Central memory CD4-positive, alpha-beta T cell (primary cell): Measurements from ENCODE around the gene AIMP2.
A peak's percentile ranks its signal among the peaks of the same experiment; 100 is the strongest.
"Not testable (repeated sequence)": the region's sequence is repeated elsewhere in the genome, so short reads cannot be mapped to it uniquely, and the experiment has no call there.

Experiments used
- DNase-seq: peaks from one replicate; pipeline ENCODE4 v3.0.0; 2022
- total RNA-seq, 3 experiments: gene quantifications; one replicate each; lab custom pipeline; 2026; lab: John Stamatoyannopoulos, UW

Gene AIMP2
- total RNA-seq, result 5.0 to 76.2 (median 11.3) reads per million in 3 experiments

DNA sequence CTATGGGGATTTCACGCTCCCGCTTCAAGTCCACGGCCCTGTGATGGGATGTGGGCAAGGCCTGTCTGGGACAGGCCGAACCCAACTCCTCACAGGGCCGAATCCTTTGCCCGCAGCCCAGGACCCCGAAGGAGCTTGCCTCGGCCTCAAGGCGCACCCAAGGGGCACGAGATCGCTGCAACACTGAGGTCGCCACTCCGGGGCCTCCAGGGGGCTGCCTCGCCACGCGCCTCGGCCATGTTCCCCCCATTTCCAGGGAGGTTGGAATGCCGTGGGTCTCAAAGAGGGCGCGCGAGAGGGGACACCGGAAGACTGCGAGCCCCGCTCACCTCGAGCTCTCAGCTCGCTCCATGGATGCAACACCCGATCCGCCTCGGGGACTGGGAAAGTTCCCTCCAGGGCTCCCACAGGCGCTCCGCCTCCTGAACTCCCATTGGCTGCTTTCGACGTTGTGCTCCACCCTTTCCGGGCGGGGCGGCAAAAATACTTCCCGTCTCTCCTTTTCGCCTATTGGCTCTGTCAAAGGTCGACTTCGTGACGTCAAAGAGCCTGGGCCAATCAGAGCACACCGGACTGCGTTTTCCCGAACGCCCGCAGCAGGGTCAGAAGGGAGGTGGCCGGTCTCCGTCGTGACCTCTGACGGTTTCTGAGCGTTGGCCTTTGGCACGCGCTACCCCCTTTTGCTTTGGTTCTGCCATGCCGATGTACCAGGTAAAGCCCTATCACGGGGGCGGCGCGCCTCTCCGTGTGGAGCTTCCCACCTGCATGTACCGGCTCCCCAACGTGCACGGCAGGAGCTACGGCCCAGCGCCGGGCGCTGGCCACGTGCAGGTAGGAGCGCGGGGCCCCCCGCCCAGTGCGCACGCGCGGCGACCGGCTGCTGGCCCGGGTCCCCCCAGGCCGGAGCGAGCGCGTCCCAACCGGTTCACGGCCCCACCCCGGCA is at the start of gene AIMP2, which contains the start of gene PMS2:
Gene AIMP2 (plus strand): TSS at position 605 of the 944 bp plus-strand sequence. CDS start 92 bp downstream, at position 697.
Gene PMS2 (minus strand): TSS at position 382 of the 944 bp plus-strand sequence. CDS start 30 bp downstream, at position 352.
- peak; percentile 94 for DNase-seq

DNA sequence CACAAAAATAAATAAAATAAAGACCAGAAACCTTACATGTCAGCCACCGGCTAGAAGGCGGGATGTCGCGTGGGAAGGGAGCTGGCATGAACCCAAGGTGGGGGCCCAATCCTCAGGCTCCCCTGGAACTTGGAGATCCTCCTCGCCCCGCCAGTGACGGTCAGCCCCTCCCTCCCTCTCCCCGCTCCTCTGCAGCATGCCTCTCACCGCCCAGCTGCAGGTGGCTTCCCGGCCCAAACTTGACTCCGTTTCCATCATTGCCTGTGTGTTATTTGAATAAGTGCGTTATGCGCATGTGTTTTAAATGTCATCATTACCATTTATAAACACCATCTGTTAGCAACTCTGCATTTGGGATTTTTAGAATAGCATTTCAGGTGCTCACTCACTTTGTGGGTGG is 45.9 kb upstream of the AIMP2 start:
- DNase-seq, result not testable (repeated sequence)

GRCh38 chr7:5963810-5964209 is 45.3 kb upstream of the AIMP2 start:
- not testable (repeated sequence) for DNase-seq

DNA sequence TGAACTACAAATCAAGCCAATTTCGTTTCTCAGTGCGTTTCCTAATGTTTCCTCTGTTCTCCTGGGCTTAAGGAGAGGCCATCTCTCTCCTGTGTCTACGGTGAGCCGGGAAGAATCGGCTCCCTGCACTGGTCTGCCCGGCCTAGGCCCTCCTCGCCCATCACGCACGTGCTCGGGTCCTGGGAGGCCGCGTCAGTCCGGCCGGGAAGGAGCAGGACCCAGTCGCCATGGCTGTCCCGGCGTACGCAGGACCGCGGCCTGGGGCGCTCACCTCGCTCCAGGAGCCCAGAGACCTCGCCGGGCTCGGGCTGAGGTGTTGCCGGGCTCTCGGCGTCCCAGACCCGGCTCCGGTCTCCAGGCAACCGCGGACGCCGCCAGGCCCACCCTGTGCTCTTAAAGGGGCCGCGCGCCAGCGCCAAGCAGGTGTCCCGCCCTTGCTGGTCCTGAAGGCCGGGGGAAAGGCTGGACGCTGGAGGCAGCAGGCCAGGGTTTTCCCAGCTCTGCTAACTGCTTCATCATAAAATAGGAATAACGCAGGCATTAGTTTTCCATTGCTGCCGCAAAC is 38.6 kb upstream of the AIMP2 start, which contains the start of gene RSPH10B:
Gene RSPH10B (minus strand): TSS at position 343 of the 565 bp plus-strand sequence. CDS start 3,573 bp downstream, outside the sequence.
- DNase-seq, result not testable (repeated sequence)

DNA sequence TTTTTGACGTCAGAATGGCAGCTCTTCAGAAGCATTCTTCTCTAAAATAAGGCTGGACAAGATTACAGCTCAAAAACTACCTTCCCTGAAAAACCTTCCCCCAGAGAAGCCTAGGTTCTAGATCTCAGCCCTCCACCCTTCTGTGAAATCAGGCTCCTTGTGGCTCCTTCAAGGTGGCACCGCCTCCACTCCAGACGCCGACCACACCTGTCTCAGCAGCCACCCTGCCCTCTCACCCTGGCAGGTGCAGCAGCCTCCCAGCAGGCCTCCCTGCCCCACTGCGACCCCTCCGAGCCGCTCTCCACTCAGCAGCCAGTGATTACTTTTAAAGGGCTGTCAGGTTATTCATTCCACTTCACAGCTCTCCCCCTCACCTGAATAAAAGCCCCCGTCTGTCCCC is 35.5 kb upstream of the AIMP2 start:
- not testable (repeated sequence) for DNase-seq

DNA sequence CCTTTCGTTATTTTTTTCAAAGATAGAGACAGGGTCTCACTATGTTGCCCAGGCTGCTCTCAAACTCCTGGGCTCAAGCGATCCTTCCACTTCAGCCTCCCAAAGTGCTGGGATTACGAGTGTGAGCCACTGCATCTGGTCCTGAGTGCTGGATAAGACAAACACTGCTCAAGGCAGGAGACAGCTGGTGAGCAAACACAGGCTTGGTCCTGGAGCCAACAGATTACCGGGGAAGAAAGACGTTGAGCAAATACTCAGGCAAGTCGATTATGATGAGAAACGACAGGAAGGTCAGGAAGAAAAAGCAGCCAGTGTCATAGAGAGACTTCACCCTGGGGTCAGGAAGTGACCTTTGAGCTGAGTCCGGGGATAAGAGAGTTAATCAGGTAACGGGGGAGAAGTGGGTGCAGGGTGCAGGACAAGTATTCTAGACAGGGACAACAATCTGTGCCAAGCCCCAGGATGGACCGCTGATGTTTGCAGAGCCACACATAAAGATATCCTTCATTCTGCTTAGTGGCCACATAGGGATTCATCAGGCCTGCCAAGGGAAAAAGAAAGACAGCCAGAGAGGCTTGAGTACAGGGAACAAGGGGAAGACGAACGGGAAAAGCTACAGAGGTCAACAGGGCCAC is 29.3 kb upstream of the AIMP2 start:
- DNase-seq, result not testable (repeated sequence)

- DNase-seq, result not testable (repeated sequence)
These were observed 22.0 kb upstream of the AIMP2 start for GRCh38 chr7:5987061-5987460.

- peak; percentile 50 for DNase-seq
These were observed 11.8 kb upstream of the AIMP2 start for GRCh38 chr7:5997210-5997808.

GRCh38 chr7:6007386-6007785 is 1.7 kb upstream of the AIMP2 start:
- DNase-seq, result no peak

DNA sequence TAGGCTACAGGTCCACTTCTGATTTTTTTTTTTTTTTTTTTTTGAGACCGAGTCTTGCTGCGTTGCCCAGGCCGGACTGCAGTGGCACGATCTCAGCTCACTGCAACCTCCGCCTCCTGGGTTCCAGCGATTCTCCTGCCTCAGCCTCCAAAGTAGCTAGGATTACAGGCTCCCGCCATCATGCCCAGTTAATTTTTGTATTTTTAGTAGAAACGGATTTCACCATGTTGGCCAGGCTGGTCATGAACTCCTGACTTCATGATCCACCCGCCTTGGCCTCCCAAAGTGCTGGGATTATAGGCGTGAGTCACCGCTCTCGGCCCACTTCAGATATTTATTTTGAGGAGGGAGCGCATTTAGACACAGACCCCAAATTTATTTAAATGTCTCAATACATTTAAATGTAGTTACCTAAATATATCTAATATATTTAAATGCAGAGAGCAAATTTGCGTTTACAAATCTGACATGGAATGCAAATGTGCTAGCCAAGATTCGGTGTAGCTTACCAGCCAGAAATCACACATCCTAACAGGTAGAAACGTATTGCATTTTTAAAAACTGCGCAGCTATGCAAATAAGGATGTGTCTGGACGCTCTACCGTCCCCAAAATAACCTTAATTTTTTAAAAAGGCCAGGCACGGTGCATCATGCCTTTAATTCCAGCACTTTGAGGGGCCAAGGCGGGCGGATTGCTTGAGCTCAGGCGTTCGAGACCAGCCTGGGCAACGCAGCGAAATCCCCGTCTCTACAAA is 1.1 kb upstream of the AIMP2 start:
- DNase-seq, result not testable (repeated sequence)

- not testable (repeated sequence) for DNase-seq
These were observed 1.3 kb downstream of the AIMP2 start for GRCh38 chr7:6010370-6010769.

DNA sequence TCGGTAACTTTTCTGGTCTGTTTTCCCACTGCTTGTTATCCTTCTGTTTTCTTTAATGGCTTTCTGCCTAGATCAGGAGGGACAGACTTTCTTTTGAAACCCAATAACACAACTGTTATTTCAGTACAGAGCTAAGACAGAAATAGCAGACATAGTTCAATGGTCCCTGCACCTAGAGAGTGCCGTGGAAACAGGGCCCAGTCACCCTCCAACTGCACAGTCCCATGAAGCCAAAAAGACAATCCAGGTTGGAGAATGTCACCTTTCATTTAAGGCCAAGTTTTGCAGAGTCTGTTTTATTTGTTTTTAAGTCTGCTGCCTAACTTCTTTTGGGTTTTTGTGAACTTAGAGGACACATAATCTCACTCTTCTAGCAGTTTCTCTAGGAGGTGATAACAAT is 2.5 kb downstream of the AIMP2 start:
- no peak for DNase-seq

- DNase-seq, result no peak
These were observed 3.5 kb downstream of the AIMP2 start for GRCh38 chr7:6012355-6013104.

GRCh38 chr7:6015917-6016652 is 7.0 kb downstream of the AIMP2 start:
- no peak for DNase-seq

DNA sequence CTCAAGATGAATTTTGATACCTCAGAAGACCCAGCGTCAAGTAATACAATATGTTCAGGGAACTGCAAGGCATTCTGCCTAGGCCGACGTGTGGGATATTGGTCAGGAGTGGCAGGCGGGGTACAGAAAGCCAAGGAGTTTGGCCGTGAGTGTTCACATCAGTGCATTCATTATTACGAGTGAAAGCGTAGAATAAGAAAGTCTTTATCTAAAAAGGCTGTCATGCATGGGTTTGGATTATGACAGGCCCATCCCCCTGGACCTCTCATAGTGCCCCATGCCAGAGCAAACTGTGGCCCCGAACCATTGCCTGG is 7.5 kb downstream of the AIMP2 start:
- DNase-seq, result no peak

DNA sequence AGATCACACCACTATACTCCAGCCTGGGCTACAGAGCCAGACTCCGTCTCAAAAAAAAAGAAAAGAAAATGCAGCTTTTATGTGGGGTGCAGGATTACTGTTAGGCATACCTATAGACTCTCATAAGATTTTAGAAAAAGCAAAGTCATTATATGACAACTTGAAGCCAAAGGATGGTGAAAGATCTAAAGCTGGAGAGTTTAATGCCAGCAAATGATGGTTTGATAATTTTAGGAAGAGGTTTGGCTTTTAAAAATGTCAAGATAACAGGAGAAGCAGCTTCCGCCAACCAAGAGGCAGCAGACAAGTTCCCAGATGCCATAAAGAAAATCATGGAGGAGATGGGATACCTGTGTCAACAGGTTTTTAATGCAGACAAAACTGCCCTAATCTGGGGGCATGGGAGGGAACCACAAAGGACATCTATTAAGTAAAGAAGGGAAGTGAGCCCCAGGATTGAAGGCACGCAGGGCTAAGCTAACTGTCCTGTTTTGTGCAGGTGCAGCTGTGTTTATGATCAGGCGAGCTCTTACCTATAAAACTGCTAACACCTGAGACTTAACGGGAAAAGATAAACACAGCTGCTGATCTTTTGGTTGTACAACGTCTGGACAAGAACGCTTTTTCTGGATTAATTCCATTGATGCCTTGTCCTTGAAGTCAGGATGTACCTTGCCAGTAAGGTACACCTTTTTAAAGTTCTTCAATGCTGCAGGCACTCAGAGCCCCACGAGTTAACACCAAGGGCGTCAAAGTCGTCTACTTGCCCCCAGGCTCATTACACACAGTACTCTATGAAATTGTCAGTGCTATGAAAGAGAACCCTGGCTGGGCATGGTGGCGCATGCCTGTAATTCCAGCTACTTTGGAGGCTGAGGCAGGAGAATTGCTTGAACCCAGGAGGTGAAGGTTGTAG is 11.6 kb downstream of the AIMP2 start:
- no peak for DNase-seq

GRCh38 chr7:6022707-6023106 is 13.6 kb downstream of the AIMP2 start:
- DNase-seq, result no peak

- DNase-seq, result no peak
These were observed 14.9 kb downstream of the AIMP2 start for GRCh38 chr7:6023974-6024435.
